Left colon (tissue), 2 donors: ENCODE measurements around the gene TMTC2. TPM values are rescaled to one million over a fixed set of nuclear protein-coding genes. Genes with fewer than 3 reads are reported as not detected.
A peak's percentile ranks its signal among the peaks of the same experiment; 100 is the strongest.

Experiments used
- ATAC-seq: fragments of 200-7000 bp; cut with Tn5 transposase; one replicate; pipeline ENCODE4 v1.9.1; 2020; ENCODE audit warnings: mild to moderate bottlenecking, moderate library complexity
- DNase-seq, 2 donors: peaks; one replicate each; pipeline ENCODE4 v3.0.0-alpha.2; 2020
- intact Hi-C, 2 donors: fragments of 100-400 bp; cut with DNase I in 1 of 2; cut with micrococcal nuclease in 1 of 2; formaldehyde crosslinking; loops; one replicate each; pipeline versions ENCODE4 v1.11.2 to v1.14.0; 2022; cut with DNase I, micrococcal nuclease
- total RNA-seq, 2 donors: library from RNA; stranded (reverse); fragmentation: NEBNext Ultra II Directional; extraction: Animal tissue kit (Norgen Biotek cat#: 25700); gene quantifications; one replicate each; pipeline ENCODE4 v1.2.1, GENCODE V29; 2021
- donor health status: DM: no; HTN: no; CAD: no.
- donor health status: DM: yes; HTN: yes; CAD: no.

Gene TMTC2
- total RNA-seq, 2 donors from 2014 or later, result 11.6 to 14.7 TPM

GRCh38 chr12:83016218-83016835 lies 329.6 kb downstream of the TMTC2 start:
- DNase-seq, result peak in 1 of 2 donors; percentile 39
- intact Hi-C loops, result no loop called here
- ATAC-seq, result peak; percentile 60

- no peak for DNase-seq
- intact Hi-C loops, result no loop called here
- ATAC-seq, result no peak
Measured at GRCh38 chr12:83016991-83017390, 330.3 kb downstream of the TMTC2 start.

GRCh38 chr12:83018088-83018487 lies 331.4 kb downstream of the TMTC2 start:
- intact Hi-C loops, result no loop called here
- DNase-seq, result no peak
- no peak for ATAC-seq

GRCh38 chr12:83027021-83027723 lies 340.5 kb downstream of the TMTC2 start:
- ATAC-seq (no peak), DNase-seq (no peak)
- intact Hi-C loops, result no loop called here

- ATAC-seq, result no peak
- DNase-seq, result no peak
- intact Hi-C loops, result no loop called here
Measured at GRCh38 chr12:83031196-83031595, 344.5 kb downstream of the TMTC2 start.

GRCh38 chr12:83036847-83037246 lies 350.1 kb downstream of the TMTC2 start:
- intact Hi-C loops, result no loop called here
- no peak for DNase-seq
- no peak for ATAC-seq

- DNase-seq (no peak), ATAC-seq (no peak)
- intact Hi-C loops, result no loop called here
Measured at GRCh38 chr12:83039413-83039812, 352.7 kb downstream of the TMTC2 start.

GRCh38 chr12:83040339-83040738 lies 353.6 kb downstream of the TMTC2 start:
- no peak for ATAC-seq
- intact Hi-C loops, result no loop called here
- peak in 1 of 2 donors; percentile 44 for DNase-seq

GRCh38 chr12:83040991-83041390 lies 354.3 kb downstream of the TMTC2 start:
- DNase-seq (no peak), ATAC-seq (no peak)
- intact Hi-C loops, result no loop called here

GRCh38 chr12:83042441-83043200 lies 355.9 kb downstream of the TMTC2 start:
- ATAC-seq (no peak), DNase-seq (no peak)
- intact Hi-C loops, result no loop called here

GRCh38 chr12:83044736-83045135 lies 358.0 kb downstream of the TMTC2 start:
- ATAC-seq, result no peak
- no peak for DNase-seq
- intact Hi-C loops, result no loop called here

- no peak for DNase-seq
- no peak for ATAC-seq
- intact Hi-C loops, result no loop called here
Measured at GRCh38 chr12:83046019-83046418, 359.3 kb downstream of the TMTC2 start.

GRCh38 chr12:83049306-83049705 lies 362.6 kb downstream of the TMTC2 start:
- intact Hi-C loops, result no loop called here
- DNase-seq (no peak), ATAC-seq (no peak)

- intact Hi-C loops, result no loop called here
- DNase-seq, result no peak
- no peak for ATAC-seq
Measured at GRCh38 chr12:83052890-83053541, 366.3 kb downstream of the TMTC2 start.

GRCh38 chr12:83057436-83057835 lies 370.7 kb downstream of the TMTC2 start:
- ATAC-seq (no peak), DNase-seq (no peak)
- intact Hi-C loops, result no loop called here

GRCh38 chr12:83059107-83059506 lies 372.4 kb downstream of the TMTC2 start:
- intact Hi-C loops, result no loop called here
- DNase-seq (no peak), ATAC-seq (no peak)

- intact Hi-C loops, result no loop called here
- ATAC-seq (no peak), DNase-seq (no peak)
Measured at GRCh38 chr12:83065562-83065961, 378.9 kb downstream of the TMTC2 start.

GRCh38 chr12:83067981-83068380 lies 381.3 kb downstream of the TMTC2 start:
- ATAC-seq (no peak), DNase-seq (no peak)
- intact Hi-C loops, result no loop called here

- ATAC-seq (no peak), DNase-seq (no peak)
- intact Hi-C loops, result no loop called here
Measured at GRCh38 chr12:83074358-83074894, 387.7 kb downstream of the TMTC2 start.
